HG03139 (cell line): ENCODE measurements around the gene LRIT1.

Experiments
- ATAC-seq: cut with Tn5 transposase; IDR thresholded peaks from one replicate; pipeline ENCODE4 v1.9.1; 2021; ENCODE audit not compliant: unreplicated experiment

The LRIT1 gene

DNA sequence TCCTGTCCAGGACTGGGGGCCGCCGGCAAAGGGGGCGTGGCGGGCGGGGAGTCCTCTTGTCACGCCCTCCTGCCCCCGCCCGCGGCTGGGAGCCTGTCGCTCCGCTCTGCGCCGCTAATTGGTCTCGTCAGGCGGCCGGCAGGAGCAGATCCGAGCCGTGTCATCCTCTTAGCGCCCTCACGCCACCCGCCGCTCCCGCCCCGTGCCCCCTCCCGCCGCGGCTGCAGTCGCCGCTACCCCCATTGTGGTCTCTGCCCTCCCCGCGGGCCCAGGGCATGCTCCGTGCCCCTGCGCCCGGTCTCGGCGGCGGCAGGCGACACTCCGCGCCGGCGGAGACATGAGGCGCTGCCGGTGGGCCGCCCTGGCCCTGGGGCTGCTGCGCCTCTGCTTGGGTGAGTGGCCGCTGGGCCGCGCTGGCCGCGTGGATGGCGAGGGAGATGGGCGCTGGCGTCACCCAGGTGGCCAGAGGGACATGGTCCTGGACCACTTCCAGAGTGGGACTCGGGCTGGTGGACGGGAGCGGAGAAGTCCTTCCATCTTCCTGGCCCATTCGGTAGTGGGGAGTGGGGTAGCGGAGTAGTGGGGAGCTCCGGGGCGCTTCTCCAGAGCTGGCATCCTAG is 46.8 kb downstream of the LRIT1 start, which contains the start of gene CDHR1:
CDHR1 (plus strand) TSS at position 114 of the 620 bp plus-strand sequence; CDS start at position 338, 224 bp downstream.
- ATAC-seq = peak; percentile 60

DNA sequence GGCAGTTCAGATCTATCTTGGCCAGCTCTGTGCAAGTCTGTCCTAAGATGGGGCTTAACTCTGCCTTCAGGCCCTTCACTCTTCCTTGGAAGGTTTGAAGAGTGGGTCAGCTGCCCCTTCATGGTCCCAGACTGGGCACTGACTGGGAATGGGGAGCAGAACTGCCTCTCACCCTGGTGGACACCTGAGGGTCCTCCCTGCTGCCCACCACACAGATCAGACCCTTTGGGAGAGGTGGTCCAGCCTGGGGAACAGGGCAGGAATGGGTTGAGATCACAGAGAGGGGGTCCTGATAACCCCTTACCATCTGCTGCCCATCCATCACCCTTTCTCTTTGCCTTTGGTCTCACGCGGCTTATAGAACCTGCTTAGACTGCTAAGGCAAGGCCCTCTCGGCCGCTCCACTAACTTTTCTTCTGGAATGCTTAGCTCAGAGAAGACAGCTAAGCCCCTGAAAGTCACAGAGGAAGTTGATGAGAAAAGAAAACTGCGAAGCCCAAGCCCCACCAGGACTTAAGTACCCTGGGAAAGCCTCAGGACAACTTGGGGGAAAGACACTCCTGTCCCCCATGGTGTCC is 47.4 kb downstream of the LRIT1 start:
- peak; percentile 2 for ATAC-seq

DNA sequence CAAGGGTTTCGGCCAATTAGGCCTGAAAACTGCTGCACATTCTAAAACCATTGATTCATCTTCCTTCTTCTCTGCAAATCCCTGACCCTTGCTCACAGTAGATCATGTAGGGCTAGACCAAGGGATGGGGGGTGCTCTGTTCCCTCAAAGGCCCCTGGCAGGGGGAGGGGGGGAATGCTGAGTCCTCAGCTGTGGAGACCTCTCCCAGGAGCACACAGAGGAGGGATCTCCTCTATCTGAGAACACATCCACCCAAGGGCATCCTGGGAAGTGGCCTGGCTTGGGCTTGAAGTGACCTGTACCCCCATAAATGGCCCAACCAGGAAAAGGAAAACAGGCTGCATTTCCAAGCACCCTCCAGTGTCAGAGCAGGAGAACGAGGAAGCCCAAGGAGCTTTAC is 48.0 kb downstream of the LRIT1 start:
- ATAC-seq = no peak

DNA sequence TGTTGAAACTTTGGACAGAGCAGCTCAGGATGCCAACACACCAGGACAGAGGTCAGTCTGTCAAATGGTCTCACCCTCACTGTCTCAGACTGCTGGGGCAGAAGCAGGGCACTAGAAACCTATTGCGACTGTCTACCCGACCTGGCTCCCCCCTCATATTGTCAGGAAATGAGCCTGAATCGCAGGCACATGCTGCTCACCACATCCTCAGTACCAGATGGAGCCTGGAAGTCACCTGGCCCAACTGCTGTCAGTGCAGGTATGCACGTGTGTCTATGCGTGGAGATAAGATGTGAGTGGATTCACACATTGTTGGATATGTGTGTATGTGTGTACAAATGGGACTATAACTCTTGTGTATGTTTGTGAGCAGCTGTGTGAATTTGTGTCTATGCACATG is 50.2 kb downstream of the LRIT1 start:
- no peak for ATAC-seq

DNA sequence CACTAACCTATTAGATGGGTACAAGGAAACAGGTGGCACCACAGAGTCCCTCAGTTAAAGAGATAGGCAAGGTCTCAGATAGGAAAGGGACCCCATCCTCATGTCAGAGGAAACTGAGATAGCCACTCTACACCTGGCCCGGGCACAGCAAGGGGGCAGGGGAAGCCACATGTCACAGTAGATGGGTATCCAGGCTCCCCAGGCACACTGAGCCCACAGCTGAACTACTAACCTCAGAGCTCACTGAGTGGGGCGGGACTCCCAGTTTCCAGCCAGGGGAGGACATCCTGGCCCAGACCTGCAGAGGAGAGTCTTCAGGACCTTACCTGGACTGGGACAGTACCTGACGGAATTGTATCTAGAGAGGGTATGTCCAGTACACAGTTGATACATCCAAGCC is 50.7 kb downstream of the LRIT1 start:
- ATAC-seq = no peak

- no peak for ATAC-seq
Observed at GRCh38 chr10:84188815-84189214, 52.5 kb downstream of the LRIT1 start.

DNA sequence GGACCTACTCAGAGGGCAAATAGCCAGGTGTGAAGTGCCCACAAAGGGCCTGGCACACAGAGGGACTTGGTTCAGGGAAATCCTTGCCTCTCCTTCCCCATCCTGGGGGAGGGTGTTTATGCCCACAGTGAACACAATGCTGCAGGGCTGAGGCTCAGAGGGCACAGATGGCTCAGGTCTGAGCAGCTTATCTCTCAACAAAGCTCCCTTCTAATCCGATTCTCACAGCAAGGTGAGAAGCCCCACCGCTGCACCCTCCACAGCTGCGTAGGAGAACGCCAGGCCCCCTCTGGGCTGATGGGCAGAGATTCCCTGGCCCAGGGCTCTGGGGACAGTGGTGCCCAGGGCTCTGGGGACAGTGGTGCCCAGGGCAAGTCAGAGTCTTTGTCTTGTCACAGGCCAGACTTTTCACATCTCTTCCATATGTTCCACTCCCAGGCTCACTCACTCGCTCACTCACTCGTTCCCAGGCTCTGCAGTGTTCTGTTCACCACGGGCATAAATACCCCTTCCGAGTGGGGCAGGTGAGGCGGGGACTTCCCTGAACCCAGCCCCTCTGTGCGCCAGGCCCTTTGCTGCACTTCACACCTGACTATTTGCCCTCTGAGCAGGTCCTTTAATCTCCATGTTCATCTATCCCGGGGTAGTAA is 55.7 kb downstream of the LRIT1 start:
- no peak for ATAC-seq

- no peak for ATAC-seq
Observed at GRCh38 chr10:84184517-84184916, 56.8 kb downstream of the LRIT1 start.

GRCh38 chr10:84181631-84182030 is 59.7 kb downstream of the LRIT1 start:
- no peak for ATAC-seq
